ENCODE results near the gene ANKLE2.

The ANKLE2 gene

DNA sequence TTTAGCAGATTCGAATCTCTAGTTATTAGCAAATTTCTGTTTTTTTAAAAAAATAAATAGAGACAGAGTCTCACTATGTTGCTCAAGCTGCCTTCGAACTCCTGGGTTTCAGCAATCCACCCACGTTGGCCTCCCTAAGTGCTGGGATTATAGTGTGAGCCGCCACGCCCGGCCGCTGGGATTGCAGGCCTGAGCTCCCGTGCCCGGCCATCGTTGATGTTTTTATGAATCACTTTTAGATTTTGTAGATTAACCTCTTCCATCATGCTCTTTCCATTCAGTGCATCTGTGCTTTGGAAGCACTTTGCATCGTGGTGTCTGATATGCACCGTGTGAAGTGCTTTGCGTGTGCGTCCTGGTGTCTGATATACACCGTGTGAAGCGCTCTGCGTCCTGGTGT is 30.1 kb downstream of the ANKLE2 start:
- TF ChIP-seq CTCF (IDR thresholded peaks at IDR 0.05; ENCODE audit: low read depth, low read length): no peak

DNA sequence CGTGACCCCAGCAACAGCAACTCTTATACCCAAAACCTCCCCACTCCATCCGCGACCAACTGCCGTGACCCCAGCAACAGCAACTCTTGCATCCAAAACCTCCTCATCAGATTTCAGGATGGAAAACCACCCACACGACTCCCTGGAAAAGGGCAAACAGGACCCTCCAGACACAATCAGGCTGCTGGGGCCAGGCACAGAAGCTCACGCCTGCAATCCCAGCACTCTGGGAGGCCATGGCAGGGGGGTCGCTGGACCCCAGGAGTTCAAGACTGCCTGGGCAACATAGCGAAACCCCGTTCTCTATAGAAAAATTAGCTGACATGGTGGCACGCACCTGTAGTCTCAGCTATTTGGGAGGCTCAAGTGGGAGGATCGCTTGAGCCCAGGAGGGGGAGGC is 31.3 kb downstream of the ANKLE2 start:
- DNase-seq (ENCODE audit: extremely low read depth, low read depth): no peak
- TF ChIP-seq CTCF (IDR thresholded peaks at IDR 0.05; ENCODE audit: low read depth, low read length): no peak

More for the DNA sequence above, 30.1 kb downstream of the ANKLE2 start:
- no peak for DNase-seq (ENCODE audit: extremely low read depth, low read depth)

DNA sequence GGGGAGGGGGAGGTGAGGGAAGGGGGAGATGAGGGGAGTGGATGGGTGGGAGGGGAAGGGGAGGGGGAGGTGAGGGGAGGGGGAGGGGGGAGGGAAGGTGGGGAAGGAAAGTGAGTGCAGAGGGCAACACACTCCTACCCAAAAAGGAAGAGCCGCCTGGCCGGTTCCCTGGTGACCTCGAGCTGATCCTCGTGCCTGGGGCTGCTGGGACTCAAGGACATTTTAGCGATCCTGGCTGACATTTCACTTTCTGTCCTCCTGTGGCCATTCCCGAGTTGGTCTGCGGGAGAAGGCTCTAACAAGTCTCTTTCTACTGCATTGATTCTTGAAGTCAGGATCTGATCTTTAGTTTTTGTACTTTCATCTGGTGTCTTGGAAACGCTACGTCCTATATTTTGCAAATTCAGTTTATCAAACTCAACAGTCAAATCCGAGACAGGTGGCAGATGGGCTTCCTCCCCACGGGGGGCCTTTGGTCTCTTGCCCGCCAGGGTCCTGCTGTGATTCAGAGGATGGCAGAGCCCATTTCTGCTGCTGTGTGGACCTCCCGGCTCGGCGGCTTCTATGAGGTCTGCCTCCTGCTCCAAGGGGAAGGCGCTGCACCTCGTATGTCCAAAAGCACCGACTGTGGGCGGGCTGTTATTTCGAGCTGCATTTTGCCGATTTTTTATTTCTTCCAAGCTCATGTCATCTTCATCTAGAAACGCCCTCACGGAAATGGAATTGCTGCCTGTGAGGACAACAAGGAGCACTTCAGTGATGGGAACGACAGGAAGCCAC is 31.9 kb downstream of the ANKLE2 start:
- DNase-seq (ENCODE audit: extremely low read depth, low read depth): no peak
- no peak for TF ChIP-seq CTCF (IDR thresholded peaks at IDR 0.05; ENCODE audit: low read depth, low read length)

DNA sequence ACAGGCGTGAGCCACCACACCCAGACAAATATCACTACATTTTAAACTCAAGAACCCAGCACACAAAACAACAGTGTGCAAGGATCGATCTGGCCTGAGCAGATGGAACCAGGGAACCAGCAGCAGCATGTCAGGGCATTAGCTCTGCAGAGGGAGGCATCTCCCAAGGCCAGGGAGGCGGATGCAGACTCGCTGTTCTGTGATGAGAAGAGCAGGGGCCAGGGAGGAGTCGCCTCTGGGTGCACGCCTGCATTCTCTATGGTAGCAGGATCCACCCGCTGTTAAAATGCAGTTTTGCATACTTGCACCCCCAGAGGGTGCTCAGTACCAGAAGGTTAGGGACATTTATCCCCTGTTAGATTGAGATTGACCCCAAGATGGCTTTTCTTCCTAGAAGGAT is 33.1 kb downstream of the ANKLE2 start:
- no peak for TF ChIP-seq CTCF (IDR thresholded peaks at IDR 0.05; ENCODE audit: low read depth, low read length)
- no peak for DNase-seq (ENCODE audit: extremely low read depth, low read depth)

- DNase-seq (ENCODE audit: extremely low read depth, low read depth): no peak
- no peak for TF ChIP-seq CTCF (IDR thresholded peaks at IDR 0.05; ENCODE audit: low read depth, low read length)
Observed at GRCh38 chr12:132727091-132727794, 34.4 kb downstream of the ANKLE2 start.

DNA sequence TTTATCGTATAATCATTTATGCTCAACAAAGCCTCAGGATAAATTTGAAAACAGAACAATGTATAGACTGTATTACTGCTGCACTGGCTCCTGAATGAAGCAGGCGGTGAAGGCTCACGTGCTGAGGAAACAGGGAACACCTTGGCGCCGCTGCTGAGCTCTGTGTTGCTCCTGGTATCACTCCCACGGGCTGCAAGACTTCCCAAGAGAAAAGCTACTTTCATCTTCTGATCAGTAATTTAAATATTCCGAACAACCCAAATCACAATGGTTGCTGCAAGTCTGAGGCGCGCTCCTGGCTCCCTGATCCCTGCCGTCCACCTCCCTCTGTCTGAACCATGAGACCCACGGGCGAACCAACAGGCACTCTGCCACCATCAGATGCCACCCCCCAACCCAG is 35.2 kb downstream of the ANKLE2 start:
- DNase-seq (ENCODE audit: extremely low read depth, low read depth): no peak
- no peak for TF ChIP-seq CTCF (IDR thresholded peaks at IDR 0.05; ENCODE audit: low read depth, low read length)

DNA sequence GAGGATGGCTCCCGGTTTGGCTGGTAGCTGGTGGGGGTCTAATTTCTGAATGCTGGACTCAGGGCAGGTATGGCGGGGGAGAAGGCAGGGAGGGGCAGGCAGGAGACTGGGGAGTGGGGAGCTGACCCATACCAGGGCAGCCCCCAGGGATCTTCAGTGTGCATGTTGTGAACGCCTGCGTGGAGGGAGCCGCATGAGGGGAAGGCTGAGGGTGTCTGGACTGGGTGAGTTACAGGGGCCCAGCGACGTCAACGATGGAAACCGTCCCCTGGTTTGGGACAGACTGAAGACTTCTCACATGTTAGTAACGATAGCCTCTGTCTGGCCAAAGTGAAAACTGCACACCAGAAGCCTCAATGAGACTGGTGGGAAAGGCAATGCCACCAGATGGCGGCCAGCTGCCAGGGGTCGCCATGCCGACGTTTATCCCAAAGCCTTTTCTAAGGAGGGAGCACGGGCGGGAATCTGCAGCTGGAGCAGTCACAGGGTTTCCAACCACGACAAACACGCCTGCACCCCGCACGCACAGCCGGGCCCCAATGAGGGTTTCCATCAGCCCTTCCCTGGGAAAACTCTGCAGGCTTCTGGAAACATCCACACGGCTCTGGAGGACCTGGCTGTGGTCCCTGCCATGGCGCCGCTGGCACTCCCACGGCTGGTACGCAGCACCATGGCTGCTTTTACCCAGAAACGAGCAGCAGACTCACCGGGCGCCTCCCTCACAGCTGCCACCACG is 37.0 kb downstream of the ANKLE2 start:
- DNase-seq (ENCODE audit: extremely low read depth, low read depth): no peak
- no peak for TF ChIP-seq CTCF (IDR thresholded peaks at IDR 0.05; ENCODE audit: low read depth, low read length)
